Panc1 (cell line): ENCODE results near the gene FLT1.

Experiments used
- POLR2AphosphoS5 ChIP-seq: IDR thresholded peaks from 2 replicates; pipeline ENCODE4 v1.6.1; 2012; ENCODE audit warnings: mild to moderate bottlenecking, low read depth, low read length, moderate library complexity
- SIN3A ChIP-seq: IDR thresholded peaks from 2 replicates; pipeline ENCODE4 v1.6.1; 2012; ENCODE audit warnings: low read depth, mild to moderate bottlenecking, low read length, moderate library complexity, borderline replicate concordance; ENCODE audit not compliant: insufficient read depth
- TCF7L2 ChIP-seq: IDR thresholded peaks from 2 replicates; pipeline ENCODE4 v1.6.1; 2011; ENCODE audit warnings: mild to moderate bottlenecking, low read depth, low read length, inconsistent platforms
- TF ChIP-seq, protein P1 (sequence below): fragments of 450-650 bp; IDR thresholded peaks from 2 replicates; pipeline ENCODE4 v1.5.1; 2017; ENCODE audit warnings: mild to moderate bottlenecking

DNA sequence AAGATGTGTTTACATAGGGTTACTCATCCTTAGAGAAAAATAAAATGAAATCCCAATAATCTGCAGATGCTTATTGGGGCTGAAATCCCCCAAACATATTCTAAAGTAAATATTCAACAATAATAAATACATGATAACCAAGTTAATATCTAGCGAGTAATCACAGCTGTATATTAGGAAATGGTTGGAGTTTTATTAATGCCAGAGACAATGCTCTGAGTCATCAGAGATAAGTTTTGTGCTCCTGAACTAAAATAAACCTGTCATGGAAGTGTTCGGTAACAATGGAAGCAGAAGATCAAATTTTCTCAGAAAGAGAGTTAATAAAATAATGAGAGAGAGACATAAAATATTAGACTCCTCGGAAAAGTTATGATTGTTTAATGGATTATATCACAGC lies 31.4 kb downstream of the FLT1 start:
- TF ChIP-seq, protein P1, sequence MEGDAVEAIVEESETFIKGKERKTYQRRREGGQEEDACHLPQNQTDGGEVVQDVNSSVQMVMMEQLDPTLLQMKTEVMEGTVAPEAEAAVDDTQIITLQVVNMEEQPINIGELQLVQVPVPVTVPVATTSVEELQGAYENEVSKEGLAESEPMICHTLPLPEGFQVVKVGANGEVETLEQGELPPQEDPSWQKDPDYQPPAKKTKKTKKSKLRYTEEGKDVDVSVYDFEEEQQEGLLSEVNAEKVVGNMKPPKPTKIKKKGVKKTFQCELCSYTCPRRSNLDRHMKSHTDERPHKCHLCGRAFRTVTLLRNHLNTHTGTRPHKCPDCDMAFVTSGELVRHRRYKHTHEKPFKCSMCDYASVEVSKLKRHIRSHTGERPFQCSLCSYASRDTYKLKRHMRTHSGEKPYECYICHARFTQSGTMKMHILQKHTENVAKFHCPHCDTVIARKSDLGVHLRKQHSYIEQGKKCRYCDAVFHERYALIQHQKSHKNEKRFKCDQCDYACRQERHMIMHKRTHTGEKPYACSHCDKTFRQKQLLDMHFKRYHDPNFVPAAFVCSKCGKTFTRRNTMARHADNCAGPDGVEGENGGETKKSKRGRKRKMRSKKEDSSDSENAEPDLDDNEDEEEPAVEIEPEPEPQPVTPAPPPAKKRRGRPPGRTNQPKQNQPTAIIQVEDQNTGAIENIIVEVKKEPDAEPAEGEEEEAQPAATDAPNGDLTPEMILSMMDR: no peak
- TF ChIP-seq SIN3A (no peak), POLR2AphosphoS5 (no peak), TCF7L2 (no peak)
